SJSA1 (cell line): Measurements from ENCODE around the gene RPUSD1. TPM values are rescaled to one million over a fixed set of nuclear protein-coding genes. Genes with fewer than 3 reads are reported as not detected.
"Not testable (repeated sequence)": the region's sequence is repeated elsewhere in the genome, so short reads cannot be mapped to it uniquely, and the experiment has no call there.

Experiments used
- DNase-seq, 2 experiments: peaks; one replicate each; pipeline ENCODE4 v3.0.0-alpha.2; 2015 to 2020; ENCODE audit warnings: low spot score in 2 of 2, low read depth in 1 of 2
- H3K27ac ChIP-seq: fragments of 250-450 bp; sonication (Bioruptor Pico); 2 replicates; pipeline ENCODE4 v1.5.1; 2020; ENCODE audit warnings: mild to moderate bottlenecking, moderate library complexity
- H3K27me3 ChIP-seq: fragments of 250-450 bp; sonication (Bioruptor Pico); replicated peaks from 2 replicates; pipeline ENCODE4 v1.5.1; 2020; ENCODE audit warnings: mild to moderate bottlenecking, moderate library complexity
- H3K36me3 ChIP-seq: fragments of 250-450 bp; sonication (Bioruptor Pico); 2 replicates; pipeline ENCODE4 v1.5.1; 2020; ENCODE audit warnings: mild to moderate bottlenecking
- H3K4me1 ChIP-seq: fragments of 250-450 bp; sonication (Bioruptor Pico); replicated peaks from 2 replicates; pipeline ENCODE4 v1.6.1; 2021; ENCODE audit warnings: mild to moderate bottlenecking
- H3K4me3 ChIP-seq: fragments of 250-450 bp; sonication (Bioruptor Pico); 2 replicates; pipeline ENCODE4 v1.5.1; 2020; ENCODE audit warnings: mild to moderate bottlenecking
- H3K9me3 ChIP-seq: fragments of 250-450 bp; sonication (Bioruptor Pico); replicated peaks from 2 replicates; pipeline ENCODE4 v1.5.1; 2020; ENCODE audit warnings: mild to moderate bottlenecking
- total RNA-seq: library from RNA; depleted of rRNA; stranded (reverse); fragments of >200 nt; shearing (Covaris generic); gene quantifications from 2 replicates; pipeline ENCODE4 v1.2.3, GENCODE V29; 2014; rRNA removed

The RPUSD1 gene
- total RNA-seq, 1 experiment from 2014 or later = 35.7 TPM

GRCh38 chr16:742894-743293 lies 45.3 kb downstream of the RPUSD1 start:
- DNase-seq, H3K9me3 ChIP-seq, H3K4me3 ChIP-seq, H3K27ac ChIP-seq: not testable (repeated sequence)
- Histone ChIP-seq H3K27me3 (peaks cover 13% of the 10 kb centered on the region), H3K36me3 (peaks cover 13% of the 10 kb centered on the region), H3K4me1 (peaks cover 13% of the 10 kb centered on the region)

GRCh38 chr16:741986-742629 lies 46.1 kb downstream of the RPUSD1 start:
- Histone ChIP-seq H3K9me3 (no peaks in the 10 kb centered on the region), H3K27me3 (peaks cover 9% of the 10 kb centered on the region; the same call in 1 of the 2 replicates), H3K4me1 (peaks cover 13% of the 10 kb centered on the region), H3K36me3 (peaks cover 17% of the 10 kb centered on the region), H3K4me3 (no peak overlapping the region), H3K27ac (no peak overlapping the region)
- DNase-seq = no peak

- H3K36me3 ChIP-seq = peaks cover 27% of the 10 kb centered on the region
- peak; percentile 82 to 87 for DNase-seq
- H3K27me3 ChIP-seq = peaks cover 9% of the 10 kb centered on the region; the same call in 1 of the 2 replicates
- no peaks in the 10 kb centered on the region for H3K9me3 ChIP-seq
- H3K4me3 ChIP-seq = peak within 1 kb of the TSS; percentile 85
- H3K27ac ChIP-seq = peak within 1 kb of the TSS; percentile 33
- peaks cover 13% of the 10 kb centered on the region for H3K4me1 ChIP-seq
Observed at GRCh38 chr16:740764-741505, 47.2 kb downstream of the RPUSD1 start, which contains the start of gene CIAO3. CIAO3 (minus strand) TSS chr16:740997; CDS start chr16:740985, 12 bp downstream.

GRCh38 chr16:740459-740763 lies 47.8 kb downstream of the RPUSD1 start:
- H3K27me3 ChIP-seq = peaks cover 9% of the 10 kb centered on the region; the same call in 1 of the 2 replicates
- DNase-seq = no peak
- H3K36me3 ChIP-seq = peaks cover 33% of the 10 kb centered on the region
- peak overlapping the region; percentile 85 for H3K4me3 ChIP-seq
- no peaks in the 10 kb centered on the region for H3K9me3 ChIP-seq
- peaks cover 13% of the 10 kb centered on the region for H3K4me1 ChIP-seq
- H3K27ac ChIP-seq = peak overlapping the region; percentile 33

- H3K9me3 ChIP-seq = no peaks in the 10 kb centered on the region
- peaks cover 39% of the 10 kb centered on the region for H3K36me3 ChIP-seq
- H3K27ac ChIP-seq = no peak overlapping the region
- H3K4me1 ChIP-seq = peaks cover 13% of the 10 kb centered on the region
- peak overlapping the region; percentile 85 for H3K4me3 ChIP-seq
- DNase-seq = no peak
- peaks cover 6% of the 10 kb centered on the region; the same call in 1 of the 2 replicates for H3K27me3 ChIP-seq
Observed at GRCh38 chr16:739560-740458, 48.4 kb downstream of the RPUSD1 start.

GRCh38 chr16:736936-737481 lies 51.2 kb downstream of the RPUSD1 start:
- Histone ChIP-seq H3K4me1 (peaks cover 13% of the 10 kb centered on the region), H3K27ac (no peak overlapping the region), H3K27me3 (no peaks in the 10 kb centered on the region), H3K36me3 (peaks cover 60% of the 10 kb centered on the region), H3K4me3 (no peak overlapping the region), H3K9me3 (no peaks in the 10 kb centered on the region)
- no peak for DNase-seq

- Histone ChIP-seq H3K9me3 (no peaks in the 10 kb centered on the region), H3K27me3 (no peaks in the 10 kb centered on the region), H3K27ac (no peak overlapping the region), H3K4me3 (no peak overlapping the region), H3K36me3 (peaks cover 60% of the 10 kb centered on the region), H3K4me1 (peaks cover 10% of the 10 kb centered on the region)
- no peak for DNase-seq
Observed at GRCh38 chr16:735982-736453, 52.2 kb downstream of the RPUSD1 start.

GRCh38 chr16:734981-735881 lies 53.0 kb downstream of the RPUSD1 start:
- H3K27ac ChIP-seq = no peak overlapping the region
- no peak overlapping the region for H3K4me3 ChIP-seq
- H3K9me3 ChIP-seq = no peaks in the 10 kb centered on the region
- no peaks in the 10 kb centered on the region for H3K27me3 ChIP-seq
- H3K36me3 ChIP-seq = peaks cover 57% of the 10 kb centered on the region
- peaks cover 6% of the 10 kb centered on the region for H3K4me1 ChIP-seq
- DNase-seq = no peak

Other genes starting within 250 kb of the RPUSD1 start
- gene PRR35, start 228.0 kb downstream of the RPUSD1 start, total RNA-seq = not detected in 2 replicates
- 0.37 TPM in 1 of 2 replicates, not detected in the other for gene NHLRC4, start 221.4 kb downstream of the RPUSD1 start, total RNA-seq
- 19.6 and 33.8 TPM in 2 replicates for gene PIGQ, start 218.4 kb downstream of the RPUSD1 start, total RNA-seq
- gene RAB40C, start 198.3 kb downstream of the RPUSD1 start, total RNA-seq = 10.2 and 17.8 TPM in 2 replicates
- 0.39 and 0.41 TPM in 2 replicates for gene WFIKKN1, start 157.4 kb downstream of the RPUSD1 start, total RNA-seq
- gene METTL26, start 152.1 kb downstream of the RPUSD1 start, total RNA-seq = 73.1 and 86.6 TPM in 2 replicates
- 3.0 TPM in 1 of 2 replicates, not detected in the other for gene MCRIP2, start 146.6 kb downstream of the RPUSD1 start, total RNA-seq
- gene WDR90, start 139.0 kb downstream of the RPUSD1 start, total RNA-seq = 12.1 and 31.9 TPM in 2 replicates
- 51.2 and 64.3 TPM in 2 replicates for gene RHOT2, start 120.2 kb downstream of the RPUSD1 start, total RNA-seq
- gene RHBDL1, start 112.7 kb downstream of the RPUSD1 start, total RNA-seq = 1.1 and 13.1 TPM in 2 replicates
- 150 and 253 TPM in 2 replicates for gene STUB1, start 108.0 kb downstream of the RPUSD1 start, total RNA-seq
- 13.9 and 25.7 TPM in 2 replicates for gene JMJD8, start 104.0 kb downstream of the RPUSD1 start, total RNA-seq
- 2.1 TPM in 2 replicates for gene WDR24, start 98.0 kb downstream of the RPUSD1 start, total RNA-seq
- 0.13 TPM in 1 of 2 replicates, not detected in the other for gene FBXL16, start 82.6 kb downstream of the RPUSD1 start, total RNA-seq
- 75.5 and 99.3 TPM in 2 replicates for gene METRN, start 73.3 kb downstream of the RPUSD1 start, total RNA-seq
- gene ANTKMT, start 67.2 kb downstream of the RPUSD1 start, total RNA-seq = 43.7 and 95.5 TPM in 2 replicates
- gene CCDC78, start 61.9 kb downstream of the RPUSD1 start, total RNA-seq = 0.26 TPM in 1 of 2 replicates, not detected in the other
- 7.8 and 16.6 TPM in 2 replicates for gene HAGHL, start 61.3 kb downstream of the RPUSD1 start, total RNA-seq
- gene CIAO3, start 47.4 kb downstream of the RPUSD1 start, total RNA-seq = 24.2 and 27.4 TPM in 2 replicates
- not detected in 2 replicates for gene MSLN, start 27.6 kb downstream of the RPUSD1 start, total RNA-seq
- 25.4 and 30.6 TPM in 2 replicates for gene CHTF18, start 239 bp upstream of the RPUSD1 start, total RNA-seq
- gene GNG13, start 12.4 kb upstream of the RPUSD1 start, total RNA-seq = not detected in 2 replicates
- 16.3 and 23.5 TPM in 2 replicates for gene LMF1, start 182.6 kb upstream of the RPUSD1 start, total RNA-seq
- 3.1 and 4.9 TPM in 2 replicates for gene SOX8, start 193.4 kb upstream of the RPUSD1 start, total RNA-seq